KMS-11 (cell line): ENCODE results near the gene HPCAL1.

ENCODE experiments used
- H2AFZ ChIP-seq: fragments of 200-600 bp; sonication (generic); 2 replicates; pipeline ENCODE4 v1.6.1; 2016; ENCODE audit warnings: antibody characterized with exemption, mixed run types, low read depth
- H3K27ac ChIP-seq: fragments of 200-600 bp; sonication (generic); 2 replicates; pipeline ENCODE4 v1.6.1; 2016; ENCODE audit warnings: mild to moderate bottlenecking, mixed run types
- H3K27me3 ChIP-seq: fragments of 200-600 bp; sonication (generic); 2 replicates; pipeline ENCODE4 v1.6.1; 2017; ENCODE audit warnings: mild to moderate bottlenecking, low read depth, mixed run types, moderate library complexity; ENCODE audit not compliant: insufficient read depth
- H3K36me3 ChIP-seq: fragments of 200-600 bp; sonication (generic); 2 replicates; pipeline ENCODE4 v1.6.1; 2017; ENCODE audit warnings: mild to moderate bottlenecking, mixed run types; ENCODE audit not compliant: insufficient read depth
- H3K4me1 ChIP-seq: fragments of 200-600 bp; sonication (generic); 2 replicates; pipeline ENCODE4 v1.6.1; 2016; ENCODE audit warnings: mild to moderate bottlenecking, low read depth, mixed run types; ENCODE audit not compliant: poor library complexity, severe bottlenecking
- H3K4me2 ChIP-seq: fragments of 200-600 bp; sonication (generic); 2 replicates; pipeline ENCODE4 v1.7.0; 2016; ENCODE audit warnings: mild to moderate bottlenecking, mixed run types
- H3K4me3 ChIP-seq: fragments of 200-600 bp; sonication (generic); IDR thresholded peaks from 2 replicates; pipeline ENCODE4 v1.6.1; 2017; ENCODE audit warnings: low read depth, low read length, mixed read lengths; ENCODE audit not compliant: insufficient read depth
- H3K79me2 ChIP-seq: fragments of 200-600 bp; sonication (generic); 2 replicates; pipeline ENCODE4 v1.6.1; 2016; ENCODE audit warnings: low read depth, mixed run types; ENCODE audit not compliant: insufficient read depth
- H3K9ac ChIP-seq: fragments of 200-600 bp; sonication (generic); 2 replicates; pipeline ENCODE4 v1.6.1; 2016; ENCODE audit warnings: mild to moderate bottlenecking, mixed run types
- H4K20me1 ChIP-seq: fragments of 200-600 bp; sonication (generic); 2 replicates; pipeline ENCODE4 v1.6.1; 2016; ENCODE audit warnings: mild to moderate bottlenecking, mixed run types; ENCODE audit not compliant: insufficient read depth
- CTCF ChIP-seq: fragments of 200-600 bp; sonication (generic); conservative IDR thresholded peaks from 2 replicates; pipeline ENCODE4 v1.6.1; 2017; ENCODE audit warnings: low read depth, mild to moderate bottlenecking, antibody characterized with exemption, low read length, moderate library complexity, mixed read lengths

Gene HPCAL1

DNA sequence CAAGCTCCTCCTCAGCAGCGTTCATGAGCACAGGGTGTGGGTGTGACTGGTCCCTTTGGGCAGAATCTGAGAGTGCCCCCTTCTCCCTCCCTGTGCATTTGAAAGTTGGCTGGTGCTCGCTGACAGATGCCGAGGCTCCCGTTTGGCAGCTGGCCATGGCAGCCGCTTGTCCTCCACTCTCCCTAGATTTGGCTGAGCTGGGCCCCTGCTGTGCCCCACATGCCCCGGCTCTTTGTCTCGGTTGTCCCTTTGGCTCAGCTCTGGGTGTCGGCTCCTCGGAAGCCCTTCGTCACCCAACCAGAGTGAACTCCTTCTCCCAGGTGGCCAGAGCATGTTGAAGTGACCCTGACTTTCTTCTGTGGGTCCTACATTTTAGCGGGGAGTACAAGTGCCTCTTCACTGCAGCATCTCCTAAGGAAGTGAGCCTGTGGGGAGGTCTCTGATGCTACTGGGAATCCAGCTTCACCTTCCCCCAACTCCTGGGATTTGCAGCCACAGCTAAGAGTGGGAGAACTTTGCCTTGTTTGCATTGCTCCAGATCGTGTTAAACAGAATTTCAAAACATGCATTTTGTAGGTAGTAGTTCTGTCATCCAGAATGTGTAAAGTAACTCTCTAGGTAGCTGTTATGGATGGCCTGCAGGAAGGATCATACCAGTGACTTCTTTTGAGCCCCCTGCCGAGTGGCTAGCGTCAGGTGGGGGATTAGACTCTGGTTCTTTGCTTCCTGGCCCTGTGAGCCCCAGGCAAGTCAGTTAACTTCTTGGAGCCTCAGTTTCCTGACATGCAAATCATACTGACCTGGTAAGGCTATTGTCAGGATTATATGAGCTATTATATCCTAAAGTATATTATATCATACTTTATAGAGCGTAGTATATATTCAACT, 24.2 kb downstream of the HPCAL1 start:
- Histone ChIP-seq H3K27ac (no peak overlapping the region), H3K79me2 (no peaks in the 10 kb centered on the region), H4K20me1 (no peaks in the 10 kb centered on the region), H3K4me1 (peaks cover 24% of the 10 kb centered on the region), H3K9ac (no peak overlapping the region), H3K27me3 (no peaks in the 10 kb centered on the region), H3K36me3 (no peaks in the 10 kb centered on the region), H3K4me3 (no peak overlapping the region), H2AFZ (no peak overlapping the region), H3K4me2 (no peak overlapping the region)
- TF ChIP-seq CTCF: no peak

GRCh38 chr2:10327896-10328669, 25.4 kb downstream of the HPCAL1 start:
- no peaks in the 10 kb centered on the region for H3K27me3 ChIP-seq
- no peak overlapping the region for H3K4me2 ChIP-seq
- no peak overlapping the region for H3K27ac ChIP-seq
- H3K9ac ChIP-seq: no peak overlapping the region
- H2AFZ ChIP-seq: no peak overlapping the region
- no peak overlapping the region for H3K4me3 ChIP-seq
- no peaks in the 10 kb centered on the region for H4K20me1 ChIP-seq
- H3K79me2 ChIP-seq: no peaks in the 10 kb centered on the region
- no peak for TF ChIP-seq CTCF
- H3K4me1 ChIP-seq: peaks cover 24% of the 10 kb centered on the region
- H3K36me3 ChIP-seq: no peaks in the 10 kb centered on the region

DNA sequence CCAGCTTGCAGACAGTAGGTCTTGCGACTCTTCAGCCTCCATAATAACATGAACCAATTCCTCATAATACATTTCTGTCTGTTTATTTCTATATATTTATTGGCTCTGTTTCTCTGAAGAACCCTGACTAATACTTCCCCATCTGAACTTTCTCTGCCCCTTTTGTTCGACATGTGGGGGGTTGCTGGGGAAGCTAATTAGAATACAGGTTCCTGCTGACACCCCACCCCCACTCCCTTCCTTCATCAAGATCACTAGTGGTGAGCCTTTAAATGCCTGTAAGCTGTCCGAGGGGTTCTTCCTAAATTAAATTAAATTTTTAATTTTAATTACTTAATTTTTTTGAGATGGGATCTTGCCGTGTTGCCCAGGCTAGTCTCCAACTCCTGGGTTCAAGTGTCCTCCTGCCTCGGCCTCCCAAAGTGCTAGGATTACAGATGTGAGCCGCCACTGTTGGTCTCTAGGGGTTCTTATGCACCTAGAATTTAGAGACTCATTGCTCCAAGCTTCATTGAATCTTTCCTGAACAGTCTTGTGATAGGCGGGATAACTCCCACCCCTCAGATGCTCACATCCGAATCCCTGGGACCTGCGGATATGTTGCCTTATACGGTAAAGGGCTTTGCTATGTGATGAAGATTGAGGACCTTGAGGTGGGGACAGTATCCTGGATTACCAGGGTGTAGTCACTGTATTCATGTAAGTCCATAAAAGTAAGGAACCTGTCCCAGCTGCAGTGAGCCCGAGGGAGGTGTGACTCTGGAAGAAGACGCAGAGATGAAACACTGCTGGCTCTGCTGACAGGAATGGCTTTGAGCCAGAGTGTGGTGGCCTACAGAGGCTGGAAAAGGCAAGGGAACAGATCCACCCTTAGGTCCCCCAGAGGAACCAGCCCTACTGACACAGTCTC, 26.2 kb downstream of the HPCAL1 start:
- Histone ChIP-seq H4K20me1 (no peaks in the 10 kb centered on the region), H3K27me3 (no peaks in the 10 kb centered on the region), H3K4me3 (no peak overlapping the region), H3K9ac (no peak overlapping the region), H3K4me1 (peaks cover 22% of the 10 kb centered on the region), H2AFZ (no peak overlapping the region), H3K4me2 (no peak overlapping the region), H3K27ac (no peak overlapping the region), H3K36me3 (no peaks in the 10 kb centered on the region), H3K79me2 (no peaks in the 10 kb centered on the region)
- no peak for TF ChIP-seq CTCF

GRCh38 chr2:10329580-10329879, 26.8 kb downstream of the HPCAL1 start:
- Histone ChIP-seq H3K36me3 (no peaks in the 10 kb centered on the region), H4K20me1 (no peaks in the 10 kb centered on the region), H3K4me2 (no peak overlapping the region), H3K27ac (no peak overlapping the region), H3K4me1 (peaks cover 16% of the 10 kb centered on the region), H3K4me3 (no peak overlapping the region), H3K27me3 (no peaks in the 10 kb centered on the region), H2AFZ (no peak overlapping the region), H3K9ac (no peak overlapping the region), H3K79me2 (no peaks in the 10 kb centered on the region)
- no peak for TF ChIP-seq CTCF
